ENCODE data around the gene OXCT1.

Gene OXCT1

DNA sequence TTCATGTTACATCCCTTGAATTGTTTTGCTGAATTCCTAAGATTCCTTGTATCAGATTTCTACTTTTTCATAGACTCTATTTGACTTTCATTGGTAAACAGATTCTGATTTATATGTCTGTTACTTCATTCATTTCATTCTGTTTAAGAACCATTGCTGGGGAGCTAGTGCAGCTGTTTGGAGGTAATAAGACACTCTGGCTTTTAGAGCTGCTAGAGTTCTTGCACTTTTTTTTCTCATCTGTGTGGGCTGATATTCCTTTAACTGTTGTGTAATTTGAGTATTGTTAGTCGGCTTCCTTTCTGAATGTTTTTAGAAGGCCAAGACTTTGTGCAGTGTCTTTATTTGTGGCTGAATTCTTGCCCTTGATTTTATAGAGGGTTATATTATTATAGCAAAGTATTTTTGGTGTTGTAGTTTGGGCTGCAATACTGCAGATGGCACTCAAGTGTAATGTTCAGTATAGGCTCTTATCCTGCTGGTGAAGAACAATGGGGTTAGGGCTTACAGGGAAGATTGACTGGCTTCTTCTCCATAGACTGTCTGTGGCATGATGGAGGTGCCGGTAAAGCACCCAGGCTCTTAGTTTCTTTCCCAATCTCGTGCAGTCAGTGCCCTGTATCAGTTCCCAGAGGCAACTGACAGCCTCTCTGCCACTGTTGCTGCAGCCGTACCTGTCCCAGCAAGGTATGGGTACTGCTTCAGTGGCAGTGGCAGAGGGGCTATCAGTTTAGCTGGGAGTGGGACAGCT lies 162.2 kb downstream of the OXCT1 start:
- peak; percentile 39 for DNase-seq

DNA sequence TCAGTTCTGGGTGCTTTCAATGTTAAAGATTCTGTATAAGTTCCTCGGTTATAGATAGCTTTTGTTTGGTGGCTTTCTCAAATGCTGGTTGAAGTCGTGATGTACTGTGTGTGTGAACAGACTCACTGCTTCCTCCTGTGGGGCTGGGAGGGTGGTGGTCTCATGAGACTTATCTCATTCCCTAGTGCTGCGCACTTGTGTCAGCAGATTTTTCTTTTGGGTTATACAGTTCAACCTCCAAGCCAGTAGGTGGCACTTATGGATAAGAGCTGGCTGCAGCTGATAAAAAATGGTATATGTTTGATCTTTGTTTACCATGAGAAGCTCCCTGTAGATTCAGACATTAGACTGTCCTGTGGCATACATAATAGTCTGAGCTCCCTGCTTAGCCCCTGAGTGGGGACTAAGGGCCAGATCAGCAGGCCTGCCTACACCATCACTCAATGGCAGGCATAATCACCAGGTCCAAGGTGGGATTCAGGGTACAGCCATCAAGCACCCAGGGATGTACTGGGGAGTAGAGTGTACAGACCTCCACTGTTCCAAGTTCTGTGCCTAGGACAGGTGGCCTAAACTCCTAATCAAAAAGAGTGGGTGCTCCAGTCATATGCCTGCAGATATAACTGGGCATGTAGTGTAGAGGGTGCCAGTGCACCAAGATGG lies 174.2 kb downstream of the OXCT1 start:
- DNase-seq = peak; percentile 9

DNA sequence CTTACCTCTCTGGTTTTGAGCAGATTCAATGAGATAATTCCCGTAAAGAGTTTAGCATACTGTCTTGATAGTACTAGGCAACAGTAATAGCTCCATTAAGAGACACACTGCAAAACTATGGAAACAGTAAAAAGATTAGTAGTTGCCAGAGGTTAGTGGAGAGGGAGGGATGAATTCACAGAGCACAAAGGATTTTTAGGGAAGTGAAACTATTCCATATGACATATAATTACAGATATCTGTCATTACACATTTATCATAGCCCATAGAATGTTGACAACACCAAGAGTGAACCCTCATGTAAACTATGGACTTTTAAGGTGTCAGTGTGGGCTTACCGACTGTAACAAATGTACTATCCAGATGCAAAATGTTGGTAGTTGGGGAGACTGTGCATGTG lies 183.5 kb downstream of the OXCT1 start:
- DNase-seq = no peak

DNA sequence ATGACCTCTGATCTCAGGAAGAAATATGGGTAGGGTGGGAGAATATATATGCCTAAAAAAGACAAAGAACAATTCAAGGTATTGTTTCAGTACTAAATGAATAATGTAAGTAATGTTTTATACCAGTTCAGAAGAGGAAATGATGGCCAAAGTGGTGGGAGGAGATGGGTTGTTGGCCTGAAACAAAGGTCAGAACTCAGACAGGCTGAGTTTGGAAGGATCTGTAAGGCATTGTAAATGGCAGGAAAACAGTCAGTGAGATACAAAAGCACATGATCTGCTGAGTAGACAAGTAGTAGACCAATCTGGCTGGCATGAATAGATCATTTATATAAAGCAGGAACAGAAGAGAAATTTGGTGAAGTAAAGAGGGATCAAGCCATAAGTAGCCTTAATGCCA lies 184.0 kb downstream of the OXCT1 start:
- DNase-seq = no peak

DNA sequence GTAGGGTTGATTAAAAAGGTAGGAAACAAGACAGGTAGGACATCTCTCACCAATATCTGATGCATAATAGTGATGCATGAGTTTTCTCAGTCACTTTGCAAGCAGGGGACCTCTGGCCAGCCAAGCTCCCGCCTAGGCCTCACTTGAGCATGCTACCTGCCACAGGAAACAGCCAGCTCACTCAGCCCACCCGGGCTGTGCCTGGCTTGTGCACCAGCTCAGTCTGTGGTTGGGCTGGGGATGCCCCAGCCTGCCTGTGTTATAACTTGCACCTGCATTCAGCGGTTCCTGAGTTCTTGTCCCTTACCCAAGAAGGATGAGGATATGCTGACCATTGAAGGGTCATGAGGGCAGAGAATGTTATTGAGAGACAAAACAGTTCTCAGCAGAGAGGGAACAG lies 187.0 kb downstream of the OXCT1 start:
- no peak for DNase-seq

DNA sequence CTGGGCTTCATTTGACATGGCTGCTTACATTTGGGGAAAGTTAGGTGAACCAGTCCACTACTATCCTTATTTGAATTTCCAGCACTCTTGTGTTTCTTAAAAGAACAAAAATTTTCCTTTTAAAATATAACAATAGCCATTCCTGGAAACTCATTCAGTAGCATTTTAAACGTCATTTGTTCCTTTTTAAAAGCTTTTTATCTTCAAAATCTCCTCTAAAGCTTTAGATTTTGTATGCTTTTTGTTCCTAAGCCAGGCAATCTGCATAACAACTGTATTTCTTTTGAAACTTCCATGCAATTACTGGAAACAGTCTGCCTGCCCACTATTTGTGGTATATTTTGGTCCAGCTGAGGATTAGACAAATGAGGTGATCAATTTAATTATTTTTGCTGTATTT lies 187.6 kb downstream of the OXCT1 start:
- DNase-seq = no peak

- no peak for DNase-seq
Observed at GRCh38 chr5:41681840-41682239, 188.4 kb downstream of the OXCT1 start.
